ENCODE measurements around the gene KCNC2.

Gene KCNC2

GRCh38 chr12:75157385-75157784 is 52.3 kb downstream of the KCNC2 start:
- no peak for DNase-seq

GRCh38 chr12:75155962-75156361 is 53.7 kb downstream of the KCNC2 start:
- DNase-seq = no peak

DNA sequence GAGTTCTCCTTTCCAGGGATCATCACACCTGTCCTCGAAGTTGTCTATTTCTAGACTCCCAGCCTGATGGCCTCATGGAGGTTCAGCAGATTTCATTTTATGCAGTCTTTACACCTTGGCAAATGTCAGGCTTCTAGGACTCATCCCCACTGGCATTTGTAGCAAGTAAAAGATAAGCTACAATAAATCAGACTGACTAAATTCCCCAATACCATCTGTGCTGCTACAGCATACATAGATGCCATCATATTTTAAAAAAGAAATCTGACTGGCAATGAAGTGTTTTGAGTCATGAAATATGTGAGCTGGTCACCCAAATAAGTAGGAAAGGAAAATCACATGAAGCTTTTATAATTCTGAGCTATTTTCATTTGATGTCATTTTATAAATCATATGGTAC is 55.3 kb downstream of the KCNC2 start:
- no peak for DNase-seq

DNA sequence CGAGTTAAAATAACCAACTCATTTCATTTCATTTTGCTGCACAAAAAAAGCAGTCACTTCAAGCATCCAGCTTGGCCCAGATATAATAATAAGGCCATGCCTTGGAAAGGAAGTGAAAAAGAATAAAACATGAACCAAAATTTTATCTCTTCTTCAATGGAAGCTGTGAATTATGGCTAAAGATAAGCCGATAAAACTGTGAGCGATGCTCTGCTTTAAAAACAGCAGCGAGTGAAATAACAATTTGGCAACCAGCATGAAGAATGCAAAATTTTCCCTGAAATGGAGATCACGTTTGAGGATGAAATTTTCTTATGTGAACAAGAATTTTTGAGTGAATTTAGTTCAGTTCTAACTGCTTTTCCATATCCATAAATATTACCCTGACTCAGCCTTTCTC is 70.4 kb downstream of the KCNC2 start:
- DNase-seq = no peak

- no peak for DNase-seq
These were observed 71.7 kb downstream of the KCNC2 start for GRCh38 chr12:75137896-75138295.

DNA sequence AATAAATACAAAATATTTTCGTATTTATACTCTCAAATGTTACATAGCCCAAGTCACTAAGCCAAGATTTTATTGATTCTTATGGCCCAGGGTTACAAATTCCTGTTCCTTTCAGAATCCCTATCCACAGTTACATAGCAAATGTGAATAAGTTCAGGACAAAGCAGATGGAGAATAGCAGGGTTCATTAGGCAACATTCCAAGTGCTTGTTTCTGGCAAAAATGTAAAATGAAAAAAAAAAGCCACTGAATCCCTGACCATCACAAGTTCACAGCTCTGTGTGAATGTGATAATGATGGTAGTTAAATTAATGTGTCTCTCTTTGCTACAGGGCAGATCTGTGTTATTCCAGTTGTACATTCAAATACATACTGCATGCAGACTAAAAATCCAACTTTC is 74.6 kb downstream of the KCNC2 start:
- DNase-seq = no peak

GRCh38 chr12:75130811-75131210 is 78.8 kb downstream of the KCNC2 start:
- DNase-seq = no peak

- DNase-seq = no peak
These were observed 80.4 kb downstream of the KCNC2 start for GRCh38 chr12:75129275-75129674.

- DNase-seq = no peak
These were observed 88.5 kb downstream of the KCNC2 start for GRCh38 chr12:75121036-75121705.

DNA sequence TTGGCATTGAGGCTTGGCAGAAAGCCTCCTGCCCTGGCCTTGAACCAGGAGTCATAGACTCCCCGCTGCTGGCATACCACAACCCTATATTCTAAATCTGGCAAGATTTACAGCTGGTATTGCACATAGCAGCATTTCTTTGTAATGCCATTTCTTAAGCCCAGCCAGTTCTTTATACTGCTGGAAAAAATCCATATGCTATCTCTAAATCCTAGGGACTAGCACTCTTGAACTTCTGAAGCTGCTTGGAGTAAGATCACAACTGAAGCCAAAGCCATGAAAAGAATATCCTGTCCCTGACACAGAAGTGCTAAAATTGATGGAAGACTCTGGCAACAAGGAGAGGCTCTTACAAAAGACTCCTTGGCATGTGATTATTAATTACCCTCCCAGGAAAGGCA is 89.3 kb downstream of the KCNC2 start:
- no peak for DNase-seq

DNA sequence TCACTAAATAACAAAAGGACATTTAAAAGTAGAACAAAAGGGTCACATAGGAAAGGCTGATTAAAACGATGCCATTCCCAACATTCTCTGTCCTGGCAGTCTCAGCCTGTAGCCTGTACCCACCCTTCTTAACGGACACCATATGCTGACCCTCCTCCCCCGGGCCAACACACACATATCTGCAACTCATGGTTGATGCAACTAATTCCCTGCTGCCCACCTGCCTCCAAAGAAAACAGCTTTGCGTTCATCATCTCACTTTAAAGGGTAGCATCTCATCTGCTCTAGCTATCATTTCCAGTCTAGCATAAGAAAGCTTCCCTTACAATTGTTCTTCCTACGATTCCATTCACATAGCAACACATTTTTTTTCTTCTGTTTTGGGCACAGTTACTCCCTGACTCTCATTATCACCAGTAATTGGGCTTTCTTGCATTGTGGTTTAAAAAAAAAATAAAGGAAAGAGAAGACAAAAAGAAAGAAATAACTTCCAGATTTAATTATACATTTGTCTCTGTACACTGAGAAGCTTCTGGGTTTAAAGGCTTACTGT is 92.9 kb downstream of the KCNC2 start:
- no peak for DNase-seq

DNA sequence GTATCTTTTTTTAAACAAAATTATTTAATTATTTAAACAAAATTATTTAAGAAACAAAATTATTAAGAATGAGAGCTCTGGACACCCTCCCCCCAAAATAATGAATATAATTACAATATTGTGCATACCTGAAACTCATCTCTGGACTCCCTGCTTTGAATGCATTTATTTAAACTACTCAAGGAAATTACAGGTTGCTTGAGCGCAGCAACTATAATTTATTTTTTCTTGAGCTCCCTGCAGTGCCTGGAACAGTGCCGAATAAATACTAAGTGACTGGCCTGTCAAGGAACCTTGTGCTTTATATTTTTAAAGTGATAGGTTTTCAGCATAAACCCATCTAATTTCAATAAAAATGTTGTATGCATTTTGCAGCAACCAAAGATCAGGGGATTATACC is 93.9 kb downstream of the KCNC2 start:
- DNase-seq = no peak

- DNase-seq = no peak
These were observed 105.8 kb downstream of the KCNC2 start for GRCh38 chr12:75103822-75104221.

DNA sequence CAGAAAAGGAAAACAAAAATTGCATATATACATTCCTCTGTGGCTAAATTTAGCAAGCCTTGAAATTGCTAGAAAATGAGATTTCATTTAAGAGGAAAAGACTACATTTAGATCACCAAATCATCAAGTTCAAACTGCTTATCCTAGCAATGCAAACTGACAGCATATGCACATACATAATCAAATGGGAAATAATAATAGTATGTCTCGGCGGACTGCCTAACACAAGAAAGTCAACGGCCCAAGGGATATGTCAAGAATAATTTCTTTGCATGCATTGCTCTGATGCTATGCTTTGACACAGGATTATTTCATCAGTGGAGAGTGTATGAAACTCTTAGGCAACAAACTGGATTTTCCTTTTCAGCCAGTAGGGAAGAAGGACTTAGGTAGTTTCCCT is 107.9 kb downstream of the KCNC2 start:
- no peak for DNase-seq

GRCh38 chr12:75099210-75099609 is 110.4 kb downstream of the KCNC2 start:
- DNase-seq = no peak

DNA sequence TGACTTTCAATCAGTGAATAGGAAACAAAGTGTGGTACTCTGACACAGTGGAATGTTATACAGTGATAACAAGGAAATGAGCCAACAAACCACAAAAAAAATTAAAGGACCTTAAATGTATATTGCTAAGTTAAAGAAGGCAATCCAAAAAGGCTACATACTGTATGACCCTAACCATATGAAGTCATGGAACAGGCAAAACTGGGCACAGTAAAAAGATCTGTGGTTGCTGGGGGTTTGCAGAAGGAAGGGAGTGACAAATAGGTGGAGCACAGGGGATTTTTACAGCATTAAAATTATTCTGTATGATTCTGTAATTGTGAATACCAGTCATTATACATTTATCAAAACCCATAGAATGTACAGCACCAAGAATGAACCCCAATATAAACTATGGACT is 112.6 kb downstream of the KCNC2 start:
- no peak for DNase-seq

DNA sequence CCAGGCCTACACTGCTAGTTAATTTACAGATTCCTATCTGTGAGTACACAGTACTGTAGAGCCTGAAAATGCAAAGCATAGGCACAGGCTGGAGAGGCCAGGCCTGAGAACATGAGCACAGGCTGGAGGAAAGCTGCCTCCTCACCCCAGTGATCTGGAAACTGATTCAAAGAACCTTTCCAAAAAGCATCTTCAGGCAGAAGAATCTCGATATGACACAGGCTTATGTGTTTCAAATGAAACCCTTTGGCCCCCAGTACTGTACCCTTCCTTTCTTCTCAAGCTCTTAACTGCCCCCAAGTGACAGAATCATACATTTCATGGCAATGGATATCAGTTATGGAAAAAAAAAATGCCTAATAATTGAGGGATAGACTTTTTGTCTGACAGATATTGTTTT is 122.0 kb downstream of the KCNC2 start:
- no peak for DNase-seq

- DNase-seq = no peak
These were observed 123.3 kb downstream of the KCNC2 start for GRCh38 chr12:75086091-75087038.

- no peak for DNase-seq
These were observed 128.3 kb downstream of the KCNC2 start for GRCh38 chr12:75081305-75081704.

- no peak for DNase-seq
These were observed 129.1 kb downstream of the KCNC2 start for GRCh38 chr12:75080582-75080981.

- DNase-seq = no peak
These were observed 144.2 kb downstream of the KCNC2 start for GRCh38 chr12:75065482-75065881.

- no peak for DNase-seq
These were observed 146.9 kb downstream of the KCNC2 start for GRCh38 chr12:75062691-75063090.

GRCh38 chr12:75058228-75058627 is 151.4 kb downstream of the KCNC2 start:
- no peak for DNase-seq

GRCh38 chr12:75048767-75049166 is 160.9 kb downstream of the KCNC2 start:
- no peak for DNase-seq
